Ishikawa (cell line): ENCODE data around the gene FMNL2.

Experiments used
- CEBPB ChIP-seq: IDR thresholded peaks from 2 replicates; pipeline ENCODE4 v1.6.1; 2012
- CREB1 ChIP-seq: IDR thresholded peaks from 2 replicates; pipeline ENCODE4 v1.6.1; 2012; ENCODE audit warnings: low read depth
- EP300 ChIP-seq: IDR thresholded peaks from 2 replicates; pipeline ENCODE4 v1.6.1; 2012; ENCODE audit warnings: borderline replicate concordance
- FOXM1 ChIP-seq: IDR thresholded peaks from 2 replicates; pipeline ENCODE4 v1.6.1; 2012; ENCODE audit warnings: low read depth, borderline replicate concordance
- MAX ChIP-seq: IDR thresholded peaks from 2 replicates; pipeline ENCODE4 v1.6.1; 2012
- NFIC ChIP-seq: IDR thresholded peaks from 2 replicates; pipeline ENCODE4 v1.6.1; 2012
- RAD21 ChIP-seq: IDR thresholded peaks from 2 replicates; pipeline ENCODE4 v1.6.1; 2012; ENCODE audit warnings: low read depth
- REST ChIP-seq: IDR thresholded peaks from 2 replicates; pipeline ENCODE4 v1.6.1; 2012; ENCODE audit warnings: low read depth, mild to moderate bottlenecking
- TAF1 ChIP-seq: IDR thresholded peaks from 2 replicates; pipeline ENCODE4 v1.6.1; 2012; ENCODE audit warnings: low read depth, mild to moderate bottlenecking
- TCF12 ChIP-seq: IDR thresholded peaks from 2 replicates; pipeline ENCODE4 v1.6.1; 2012; ENCODE audit warnings: low read depth
- TEAD4 ChIP-seq: IDR thresholded peaks from 2 replicates; pipeline ENCODE4 v1.6.1; 2012
- ZBTB7A ChIP-seq: IDR thresholded peaks from 2 replicates; pipeline ENCODE4 v1.6.1; 2012; ENCODE audit warnings: low read depth

- no peak for TF ChIP-seq CREB1
- TF ChIP-seq TEAD4, result no peak
- no peak for TF ChIP-seq REST
- no peak for TF ChIP-seq CEBPB
- no peak for TF ChIP-seq EP300
- TF ChIP-seq TAF1, result no peak
- TF ChIP-seq RAD21, result no peak
- no peak for TF ChIP-seq ZBTB7A
- no peak for TF ChIP-seq NFIC
- TF ChIP-seq MAX, result no peak
- TF ChIP-seq TCF12, result no peak
- no peak for TF ChIP-seq FOXM1
These were observed 341.5 kb downstream of the FMNL2 start for GRCh38 chr2:152676461-152676860.
